ENCODE measurements around the gene MAPK12.

Gene MAPK12

DNA sequence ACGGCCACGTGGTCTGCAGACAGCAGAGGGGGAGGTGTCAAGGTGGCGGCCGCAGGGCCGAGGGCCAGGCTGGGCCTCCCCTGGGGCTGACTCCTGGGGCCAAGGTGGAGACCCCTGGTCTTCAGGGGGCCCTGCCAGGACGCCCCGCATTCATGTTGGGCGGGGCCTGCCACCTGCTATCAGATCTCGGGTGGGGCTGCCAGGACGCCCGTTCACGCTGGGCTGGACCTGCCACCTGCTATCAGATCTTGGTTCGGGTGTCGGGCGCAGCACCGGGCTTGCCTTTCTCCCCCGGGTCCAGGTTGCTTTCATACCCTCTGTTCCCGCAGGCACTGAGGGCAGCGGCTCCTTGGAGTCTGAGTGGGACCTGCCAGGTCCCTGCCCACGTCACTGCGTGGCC is 24.8 kb upstream of the MAPK12 start:
- no peak for DNase-seq (ENCODE audit: low spot score)
- Histone ChIP-seq H3K4me3 (no peak overlapping the region), H3K27ac (no peak overlapping the region)
- TF ChIP-seq, protein P1, sequence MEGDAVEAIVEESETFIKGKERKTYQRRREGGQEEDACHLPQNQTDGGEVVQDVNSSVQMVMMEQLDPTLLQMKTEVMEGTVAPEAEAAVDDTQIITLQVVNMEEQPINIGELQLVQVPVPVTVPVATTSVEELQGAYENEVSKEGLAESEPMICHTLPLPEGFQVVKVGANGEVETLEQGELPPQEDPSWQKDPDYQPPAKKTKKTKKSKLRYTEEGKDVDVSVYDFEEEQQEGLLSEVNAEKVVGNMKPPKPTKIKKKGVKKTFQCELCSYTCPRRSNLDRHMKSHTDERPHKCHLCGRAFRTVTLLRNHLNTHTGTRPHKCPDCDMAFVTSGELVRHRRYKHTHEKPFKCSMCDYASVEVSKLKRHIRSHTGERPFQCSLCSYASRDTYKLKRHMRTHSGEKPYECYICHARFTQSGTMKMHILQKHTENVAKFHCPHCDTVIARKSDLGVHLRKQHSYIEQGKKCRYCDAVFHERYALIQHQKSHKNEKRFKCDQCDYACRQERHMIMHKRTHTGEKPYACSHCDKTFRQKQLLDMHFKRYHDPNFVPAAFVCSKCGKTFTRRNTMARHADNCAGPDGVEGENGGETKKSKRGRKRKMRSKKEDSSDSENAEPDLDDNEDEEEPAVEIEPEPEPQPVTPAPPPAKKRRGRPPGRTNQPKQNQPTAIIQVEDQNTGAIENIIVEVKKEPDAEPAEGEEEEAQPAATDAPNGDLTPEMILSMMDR (IDR thresholded peaks at IDR 0.05), result no peak

DNA sequence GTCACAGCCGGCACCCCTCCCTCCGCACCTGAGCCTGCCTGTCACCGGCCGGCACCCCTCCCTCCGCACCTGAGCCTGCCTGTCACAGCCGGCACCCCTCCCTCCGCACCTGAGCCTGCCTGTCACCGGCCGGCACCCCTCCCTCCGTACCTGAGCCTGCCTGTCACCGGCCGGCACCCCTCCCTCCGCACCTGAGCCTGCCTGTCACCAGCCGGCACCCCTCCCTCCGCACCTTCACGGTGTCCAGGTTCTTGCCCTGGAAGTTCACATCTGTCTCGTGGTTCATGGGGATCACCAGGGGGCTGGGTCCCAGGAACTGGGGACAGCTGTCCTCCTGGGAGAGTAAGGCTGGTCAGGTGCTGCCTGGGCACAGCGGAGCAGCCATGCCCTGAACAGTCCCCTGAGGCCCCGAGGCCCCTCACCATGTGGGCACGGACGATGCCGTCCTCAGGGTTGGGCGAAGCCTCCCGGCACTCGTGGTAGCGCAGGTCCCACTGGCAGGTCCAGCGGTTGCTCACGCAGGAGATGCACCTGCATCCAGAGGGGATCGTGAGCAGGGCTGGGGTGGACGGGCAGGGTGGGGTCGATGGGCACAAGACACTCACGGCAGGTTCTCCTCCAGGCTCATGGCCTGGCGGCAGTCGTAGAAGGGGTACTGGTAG is 24.2 kb upstream of the MAPK12 start:
- no peak overlapping the region for H3K27ac ChIP-seq
- no peak for DNase-seq (ENCODE audit: low spot score)
- H3K4me3 ChIP-seq, result no peak overlapping the region
- TF ChIP-seq, protein P1 (IDR thresholded peaks at IDR 0.05), result no peak

DNA sequence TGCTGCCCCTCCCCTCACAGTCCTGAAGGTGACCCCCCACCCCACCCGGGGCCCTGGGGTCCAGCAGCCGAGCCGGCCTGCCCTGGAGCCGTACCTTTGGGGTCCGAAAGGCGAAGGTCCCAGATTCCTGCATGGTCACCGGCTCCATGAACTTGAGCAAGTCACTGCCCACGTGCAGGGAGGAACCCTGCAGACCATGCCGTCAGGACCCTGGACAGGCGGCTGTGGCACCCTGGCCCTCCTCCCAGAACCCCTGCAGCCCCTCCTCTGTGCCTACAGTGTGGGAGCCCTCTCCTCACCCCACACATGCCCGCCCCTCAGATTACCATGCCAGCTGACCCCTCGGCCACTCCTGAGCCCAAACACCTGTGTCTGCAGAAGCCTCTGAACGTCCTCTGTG is 23.0 kb upstream of the MAPK12 start:
- TF ChIP-seq, protein P1 (IDR thresholded peaks at IDR 0.05), result no peak
- no peak overlapping the region for H3K27ac ChIP-seq
- H3K4me3 ChIP-seq, result no peak overlapping the region
- DNase-seq (ENCODE audit: low spot score), result no peak

DNA sequence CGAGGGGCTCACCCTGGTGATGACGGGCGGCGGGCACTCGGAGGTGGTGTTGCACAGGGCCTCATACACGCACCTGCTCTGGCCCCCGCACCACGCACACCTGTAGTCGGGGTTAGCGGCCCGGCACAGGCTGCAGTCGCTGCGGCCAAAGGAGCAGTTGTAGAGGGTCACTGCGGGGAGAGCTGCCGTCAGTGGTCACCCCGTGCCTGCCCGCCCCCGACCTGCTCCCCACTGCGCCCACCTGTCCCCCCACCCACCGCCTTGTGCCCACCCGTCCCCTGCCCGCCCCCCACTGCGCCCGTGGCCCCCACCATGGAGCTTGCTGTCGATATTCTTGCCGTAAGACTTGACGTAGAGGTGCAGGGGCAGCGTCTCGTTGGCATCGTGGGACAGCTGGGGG is 22.3 kb upstream of the MAPK12 start:
- TF ChIP-seq, protein P1 (IDR thresholded peaks at IDR 0.05), result no peak
- no peak for DNase-seq (ENCODE audit: low spot score)
- Histone ChIP-seq H3K27ac (no peak overlapping the region), H3K4me3 (no peak overlapping the region)

DNA sequence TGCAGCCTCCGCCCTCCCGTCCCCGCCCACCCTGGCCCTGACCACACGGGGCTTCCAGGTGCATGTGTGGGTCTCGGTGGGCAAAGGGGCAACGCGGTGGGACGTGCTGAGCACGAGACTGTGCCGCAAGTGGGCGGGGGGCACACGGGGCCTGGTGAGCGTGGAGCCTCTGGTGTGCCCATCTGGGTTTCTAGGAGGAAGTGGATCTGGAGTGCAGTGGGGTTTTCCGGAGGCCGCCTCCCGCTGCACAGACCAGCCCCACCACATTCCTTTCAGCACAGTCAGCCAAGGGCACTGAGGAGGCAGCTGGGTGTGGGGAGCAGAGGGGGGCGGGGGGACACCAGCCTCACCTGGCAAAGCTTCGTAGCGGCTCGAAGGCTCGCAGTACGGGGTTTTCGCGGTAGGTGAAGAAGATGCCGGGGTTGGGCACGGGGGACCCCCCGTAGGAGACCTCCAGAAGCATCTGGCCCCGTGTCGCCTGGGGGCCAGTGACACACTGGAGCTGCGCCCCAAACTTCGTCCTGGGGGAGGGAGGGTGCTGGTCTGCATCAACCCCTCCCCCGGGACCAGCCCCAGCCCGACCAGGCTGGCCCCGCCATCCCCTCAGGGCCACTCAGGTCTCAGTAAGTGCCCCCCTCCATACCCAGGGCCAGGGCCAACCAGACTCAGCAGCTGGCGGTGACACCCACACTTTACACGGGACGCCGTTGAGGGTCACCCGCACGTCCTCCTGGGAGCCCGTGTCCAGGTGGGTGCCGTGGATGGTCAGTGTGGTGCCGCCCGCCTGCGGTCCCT is 21.1 kb upstream of the MAPK12 start:
- TF ChIP-seq, protein P1 (IDR thresholded peaks at IDR 0.05), result no peak
- no peak overlapping the region for H3K4me3 ChIP-seq
- peak overlapping the region in 1 of 2 donors; percentile 45 for H3K27ac ChIP-seq
- no peak for DNase-seq (ENCODE audit: low spot score)

DNA sequence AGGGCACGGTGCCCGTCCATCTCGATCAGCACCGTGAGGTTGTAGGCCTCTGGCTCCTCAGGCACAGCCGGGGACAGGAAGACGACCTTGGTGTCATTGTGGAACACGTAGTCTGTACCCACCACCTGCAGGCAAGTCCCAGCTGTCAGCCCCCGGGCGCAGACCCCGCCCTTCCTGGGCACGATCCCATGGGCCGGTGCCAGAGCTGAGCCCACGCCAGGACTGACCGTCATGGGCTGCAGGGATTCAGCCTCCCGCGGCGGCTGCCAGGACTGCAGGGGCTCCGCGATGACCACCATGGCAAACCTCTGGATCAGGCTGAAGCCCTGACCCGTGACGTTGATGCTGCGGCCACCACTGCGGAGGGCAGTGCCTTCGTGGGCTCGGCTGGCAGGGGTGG is 20.5 kb upstream of the MAPK12 start:
- Histone ChIP-seq H3K27ac (peak overlapping the region in 1 of 2 donors; percentile 45), H3K4me3 (no peak overlapping the region)
- DNase-seq (ENCODE audit: low spot score), result no peak
- TF ChIP-seq, protein P1 (IDR thresholded peaks at IDR 0.05), result no peak

DNA sequence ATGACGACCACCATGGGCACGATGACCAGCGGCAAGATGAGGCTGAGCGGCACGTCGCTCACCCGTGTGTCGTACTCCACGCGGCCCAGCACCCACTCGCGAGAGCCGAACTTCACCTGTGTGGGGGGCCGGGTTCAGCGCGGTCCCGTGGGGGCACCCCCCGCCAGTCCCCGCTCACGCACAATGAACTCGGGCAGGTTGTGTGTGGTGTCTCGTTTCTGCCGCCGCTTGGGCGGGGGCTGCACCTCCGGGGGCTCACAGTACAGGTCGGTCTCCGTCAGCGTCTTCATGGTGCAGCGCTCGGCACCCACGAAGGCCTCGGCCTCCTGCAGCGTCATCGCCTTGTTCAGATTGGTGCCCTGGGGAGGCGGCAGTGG is 19.9 kb upstream of the MAPK12 start:
- TF ChIP-seq, protein P1 (IDR thresholded peaks at IDR 0.05), result no peak
- Histone ChIP-seq H3K27ac (no peak overlapping the region), H3K4me3 (no peak overlapping the region)
- DNase-seq (ENCODE audit: low spot score), result no peak

Data from coronary artery (tissue), 2 donors.